HG03571 (cell line): ENCODE results near the gene DGAT2L6.

Experiments used
- ATAC-seq: cut with Tn5 transposase; IDR thresholded peaks from one replicate; pipeline ENCODE4 v1.9.1; 2021; ENCODE audit not compliant: unreplicated experiment

DGAT2L6 gene

GRCh38 chrX:70176938-70177533, at the start of gene DGAT2L6:
Gene DGAT2L6 (plus strand): TSS chrX:70177483. CDS start chrX:70177583, 100 bp downstream.
- peak; percentile 68 for ATAC-seq

- no peak for ATAC-seq
Observed at GRCh38 chrX:70128071-70128470, 49.2 kb upstream of the DGAT2L6 start.

DNA sequence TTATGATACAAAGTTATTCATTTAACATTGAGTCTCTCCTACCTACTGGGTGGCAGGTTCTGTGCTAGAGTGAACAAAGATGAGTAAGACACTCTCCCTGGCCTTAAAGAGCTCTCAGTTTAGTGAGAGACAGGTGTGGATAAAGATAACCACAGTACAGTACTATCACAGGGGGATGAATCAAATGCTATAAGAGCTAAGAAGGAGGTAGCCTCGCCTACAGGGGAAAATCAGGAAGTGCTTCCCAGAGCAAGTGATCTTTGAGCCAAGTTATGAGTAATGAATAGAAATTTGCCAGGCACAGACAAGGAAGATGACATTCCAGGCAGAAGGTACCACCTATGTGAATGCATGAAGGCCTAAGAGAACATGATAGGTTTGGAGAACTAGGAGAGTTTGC, 47.5 kb upstream of the DGAT2L6 start:
- no peak for ATAC-seq

GRCh38 chrX:70132224-70132623, 45.1 kb upstream of the DGAT2L6 start:
- no peak for ATAC-seq

- ATAC-seq, result no peak
Observed at GRCh38 chrX:70132877-70133302, 44.4 kb upstream of the DGAT2L6 start.

GRCh38 chrX:70133303-70134115, 43.8 kb upstream of the DGAT2L6 start, which contains the start of gene IGBP1:
Gene IGBP1 (plus strand): TSS chrX:70133447. CDS start chrX:70133948, 501 bp downstream.
- ATAC-seq, result peak; percentile 87

DNA sequence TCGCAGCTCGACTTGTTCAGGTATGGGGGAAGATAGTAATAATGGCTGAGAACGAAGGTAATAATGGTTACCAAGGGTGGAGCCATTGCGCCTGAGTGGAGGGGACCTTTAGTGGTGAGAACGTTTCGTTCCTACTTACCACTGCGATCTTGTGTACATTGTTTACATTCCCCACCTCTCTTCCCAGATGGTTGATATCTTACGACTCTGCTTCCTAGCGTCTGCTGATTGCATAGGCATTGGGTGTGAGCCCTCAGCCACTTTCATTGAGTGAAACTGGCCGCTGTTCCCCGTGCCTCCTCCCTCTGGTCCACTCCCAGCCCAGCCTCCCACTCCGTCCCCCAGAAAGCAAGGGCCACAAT, 43.2 kb upstream of the DGAT2L6 start:
- ATAC-seq, result no peak

DNA sequence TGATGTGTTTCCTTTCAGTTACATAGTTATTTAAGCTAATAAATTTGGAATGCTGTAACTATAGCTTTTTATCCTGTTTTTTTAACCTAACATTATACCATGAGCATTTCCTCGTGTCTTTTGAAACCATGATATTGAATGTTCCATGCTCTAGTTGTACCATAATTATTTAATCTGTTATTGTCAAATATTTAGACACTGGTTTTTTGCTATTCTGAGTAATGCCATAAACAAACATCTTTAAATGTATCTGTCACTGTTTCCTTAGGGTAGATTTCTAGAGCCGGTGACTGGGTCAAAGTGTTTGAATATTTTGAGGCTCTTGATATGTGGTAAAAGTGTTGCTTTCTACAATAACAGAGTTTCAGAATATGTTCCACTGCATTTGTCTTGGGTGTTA, 38.7 kb upstream of the DGAT2L6 start:
- ATAC-seq, result no peak

- ATAC-seq, result no peak
Observed at GRCh38 chrX:70139736-70140135, 37.5 kb upstream of the DGAT2L6 start.

DNA sequence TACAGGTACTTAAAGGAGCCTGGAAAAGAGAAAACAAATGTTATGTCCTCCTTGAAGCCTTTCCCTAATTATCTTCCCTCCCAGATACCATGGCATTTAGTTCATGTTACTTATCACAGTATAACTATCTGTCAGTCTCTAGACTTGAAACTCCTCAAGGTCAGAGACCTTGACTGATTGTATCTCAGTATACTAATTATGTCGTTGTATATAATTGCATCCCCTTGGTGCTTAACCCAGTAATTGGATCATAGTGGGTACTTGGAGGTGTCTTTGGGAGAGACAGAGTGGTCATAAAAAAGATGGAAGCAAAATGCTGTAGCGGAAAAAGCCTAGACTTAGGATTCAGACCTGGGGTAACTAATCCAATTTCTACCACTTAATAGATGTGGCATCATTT, 35.9 kb upstream of the DGAT2L6 start:
- ATAC-seq, result no peak

DNA sequence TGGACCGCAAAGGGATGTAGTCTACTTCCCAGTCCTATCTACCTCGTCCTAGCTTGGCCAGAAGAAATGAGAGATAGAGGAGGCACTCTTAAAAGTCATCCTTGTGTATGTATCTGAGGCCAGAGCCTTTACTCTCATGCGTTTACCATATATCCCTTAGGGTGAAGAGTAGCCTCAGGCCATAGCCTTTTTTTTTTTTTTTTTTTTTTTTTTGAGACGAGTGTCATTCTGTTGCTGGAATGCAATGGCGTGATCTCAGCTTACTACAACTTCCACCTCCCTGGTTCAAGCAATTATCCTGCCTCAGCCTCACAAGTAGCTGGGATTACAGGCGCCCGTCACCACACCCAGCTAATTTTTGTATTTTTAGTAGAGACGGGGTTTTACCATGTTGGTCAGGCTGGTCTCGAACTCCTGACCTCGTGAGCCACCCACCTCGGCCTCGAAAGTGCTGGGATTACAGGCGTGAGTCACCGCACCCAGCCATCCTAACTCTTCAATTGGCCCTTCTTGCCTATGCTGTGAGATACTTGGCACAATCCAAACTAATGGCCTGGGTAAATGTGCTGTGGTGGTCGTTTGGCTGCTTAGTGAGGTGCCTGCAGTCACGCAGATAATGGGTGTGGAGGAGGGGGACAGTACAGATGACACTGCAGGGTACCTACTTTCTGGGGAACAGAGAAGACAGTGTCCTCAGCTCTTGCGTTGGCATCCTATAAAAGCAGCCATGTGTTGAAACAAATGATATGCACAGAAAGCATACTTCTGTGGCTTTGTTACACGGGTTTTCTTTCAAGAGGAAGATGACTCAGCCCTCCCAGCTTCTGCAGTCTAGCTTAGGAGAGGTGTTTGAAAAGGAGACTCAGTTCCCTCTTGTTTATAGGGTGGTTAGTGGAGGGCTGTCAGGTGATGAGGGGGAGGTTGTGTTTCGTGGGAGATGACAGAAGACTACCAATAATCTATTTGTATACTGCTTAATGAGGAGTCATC, 10.4 kb upstream of the DGAT2L6 start:
- ATAC-seq, result no peak

DNA sequence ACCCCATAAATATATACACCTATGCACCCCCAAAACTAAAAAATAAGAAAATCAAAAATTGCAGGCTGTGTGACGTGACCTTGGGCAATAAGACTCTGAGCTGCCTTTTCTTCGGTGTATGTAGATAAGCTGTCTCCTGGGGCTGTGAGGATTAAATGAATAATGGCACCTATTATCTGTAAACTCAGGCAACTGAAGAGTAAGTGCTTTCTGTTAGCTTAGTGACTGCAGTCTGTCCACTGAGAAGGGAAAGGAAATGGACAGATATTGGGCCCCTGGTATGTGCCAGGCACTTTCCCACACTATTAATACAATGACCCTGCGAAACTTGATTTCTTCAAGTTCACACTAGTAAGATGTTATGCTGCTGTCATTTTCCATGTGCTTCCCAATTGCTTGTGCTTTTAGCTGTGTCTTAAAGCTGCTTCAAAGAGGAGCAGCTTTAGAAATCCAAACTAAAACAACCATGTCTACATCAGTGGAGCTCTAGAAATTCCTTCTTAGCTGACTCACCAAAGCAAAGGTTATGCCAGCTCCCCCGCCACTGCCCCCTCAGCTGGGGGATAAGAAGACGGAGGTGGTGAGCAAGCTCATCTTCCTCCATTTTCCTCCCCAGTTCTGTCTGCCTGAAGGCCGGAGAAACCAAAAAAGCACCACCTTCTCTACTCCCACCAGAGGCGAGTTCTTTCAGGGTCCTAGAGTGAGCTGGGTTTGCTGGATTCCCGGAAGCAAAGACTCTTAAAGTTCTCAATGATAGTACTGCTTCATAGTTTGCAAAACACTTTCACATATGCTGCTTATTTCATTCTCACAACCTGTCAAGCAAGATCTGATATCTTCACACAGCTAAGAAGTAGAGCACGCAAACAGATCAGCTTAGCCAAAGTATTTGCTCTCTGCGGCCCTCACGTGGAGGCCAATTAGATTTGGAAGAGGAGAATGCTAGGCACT, 8.8 kb upstream of the DGAT2L6 start:
- no peak for ATAC-seq

DNA sequence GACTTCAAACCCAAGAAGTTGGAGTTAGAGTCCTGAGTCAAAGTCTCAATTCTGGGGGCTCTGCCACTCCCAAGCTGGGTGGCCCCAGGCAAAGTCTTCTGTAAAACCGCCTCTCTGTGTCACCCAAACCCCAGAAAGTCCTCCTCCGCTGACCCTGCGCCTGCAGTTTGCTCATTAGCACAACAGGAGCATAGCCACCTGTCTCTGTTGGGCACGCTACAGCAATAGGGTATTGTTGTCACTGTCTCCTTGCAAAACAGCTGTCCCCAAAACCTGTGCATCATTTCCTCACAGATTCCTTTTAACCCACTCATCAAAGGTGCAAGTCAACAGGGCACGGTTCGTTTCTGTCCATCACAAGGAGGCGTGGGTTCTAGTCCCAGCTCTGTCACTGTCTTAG, 8.0 kb upstream of the DGAT2L6 start:
- no peak for ATAC-seq

GRCh38 chrX:70171624-70172023, 5.7 kb upstream of the DGAT2L6 start:
- no peak for ATAC-seq

GRCh38 chrX:70172221-70172620, 5.1 kb upstream of the DGAT2L6 start:
- ATAC-seq, result no peak

DNA sequence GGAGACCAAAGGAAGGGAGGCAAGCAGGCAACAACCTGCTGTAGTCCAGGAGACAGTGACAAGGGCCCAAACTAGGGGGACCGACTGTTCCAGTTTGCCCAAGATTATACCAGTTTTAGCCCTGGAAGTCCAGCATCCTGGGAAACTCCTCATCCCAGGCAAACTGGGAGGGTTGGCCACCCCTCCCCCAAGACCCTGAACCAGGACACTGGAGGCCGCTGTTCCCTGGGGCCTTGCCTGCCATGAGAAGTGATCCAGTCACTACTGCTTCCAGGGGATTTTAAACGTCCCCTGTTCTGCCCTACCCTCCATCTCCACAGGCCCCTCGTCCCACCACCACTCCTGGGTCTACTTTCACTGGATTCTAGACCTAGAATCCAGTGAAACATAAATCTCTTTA, 4.3 kb upstream of the DGAT2L6 start:
- ATAC-seq, result no peak

GRCh38 chrX:70174754-70175153, 2.5 kb upstream of the DGAT2L6 start:
- ATAC-seq, result no peak

GRCh38 chrX:70175338-70175737, 1.9 kb upstream of the DGAT2L6 start:
- ATAC-seq, result no peak

- no peak for ATAC-seq
Observed at GRCh38 chrX:70183091-70183490, 5.8 kb downstream of the DGAT2L6 start.

- no peak for ATAC-seq
Observed at GRCh38 chrX:70190225-70190624, 12.9 kb downstream of the DGAT2L6 start.
